Stimulated activated CD8-positive, alpha-beta memory T cell treated with anti-CD3 and anti-CD28 coated beads, Interleukin-7, amount 100 ng/mL, for 1 hour (primary cell): ENCODE data around the gene GBX2.

Source experiments
- DNase-seq, 2 donors: peaks; one replicate each; pipeline ENCODE4 v3.0.0-alpha.2; 2020; ENCODE audit warnings: low read depth in 2 of 2

GBX2 gene

GRCh38 chr2:236180831-236181453 lies 12.8 kb upstream of the GBX2 start:
- DNase-seq = peak in 1 of 2 donors; percentile 6

GRCh38 chr2:236180076-236180816 lies 12.1 kb upstream of the GBX2 start:
- DNase-seq = no peak

DNA sequence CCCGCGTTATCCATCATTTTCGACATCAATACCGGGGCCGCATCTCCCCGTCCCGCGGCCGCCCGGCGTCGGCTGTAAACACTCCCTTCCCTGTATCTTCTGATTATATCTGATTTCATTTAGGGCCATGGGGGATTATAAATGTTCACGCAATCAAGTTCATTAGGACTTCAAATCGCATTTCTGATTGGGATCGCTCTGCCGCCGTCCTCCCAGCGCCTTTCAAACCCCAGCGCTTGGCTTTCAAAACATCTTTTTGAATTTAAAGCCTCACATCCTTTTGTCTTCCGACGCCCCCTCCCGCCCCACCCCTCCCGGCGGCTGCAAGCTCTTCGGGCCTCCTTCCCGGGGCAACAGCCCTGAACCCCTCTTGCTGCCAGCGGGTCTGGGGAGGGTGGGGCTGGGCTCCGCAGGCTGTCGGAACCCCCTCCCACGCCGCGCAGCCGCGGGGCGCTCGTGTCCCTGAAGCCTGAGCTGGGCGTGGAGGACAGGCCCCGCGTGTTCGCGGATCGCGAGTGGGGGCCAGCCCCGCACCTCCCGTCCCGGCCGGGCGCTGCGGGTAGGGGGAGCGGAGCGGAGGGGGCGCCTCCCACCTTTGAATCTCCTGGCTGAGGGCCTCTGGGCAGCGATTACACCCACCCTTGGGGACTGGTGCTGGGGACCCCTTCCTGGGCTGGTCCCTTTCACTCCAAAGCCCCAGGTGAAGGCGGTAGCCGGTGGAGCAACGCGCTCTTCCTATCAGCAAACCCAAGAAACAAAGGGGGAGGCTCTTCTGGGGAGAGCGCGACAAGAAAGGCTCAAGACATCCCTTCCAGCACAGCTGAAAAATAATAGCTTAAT lies 11.3 kb upstream of the GBX2 start:
- no peak for DNase-seq

DNA sequence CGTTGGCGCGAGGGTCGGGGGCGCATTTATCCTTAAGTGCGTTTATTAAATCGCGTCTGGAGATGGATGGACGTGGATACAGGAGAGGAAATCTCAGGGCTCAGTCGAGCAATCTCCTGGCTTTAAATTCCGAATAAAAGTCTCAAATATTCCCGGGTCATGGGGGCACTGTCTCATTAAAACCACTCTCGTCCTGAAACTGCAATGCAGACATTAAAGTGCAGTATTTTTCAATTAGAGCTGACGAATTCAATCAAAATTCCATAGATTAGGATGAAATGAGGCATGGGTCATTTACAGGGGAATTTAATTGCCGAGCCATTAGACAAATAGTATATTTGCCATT lies 10.7 kb upstream of the GBX2 start:
- no peak for DNase-seq

GRCh38 chr2:236177967-236178889 lies 10.0 kb upstream of the GBX2 start:
- DNase-seq = peak in 1 of 2 donors; percentile 5

DNA sequence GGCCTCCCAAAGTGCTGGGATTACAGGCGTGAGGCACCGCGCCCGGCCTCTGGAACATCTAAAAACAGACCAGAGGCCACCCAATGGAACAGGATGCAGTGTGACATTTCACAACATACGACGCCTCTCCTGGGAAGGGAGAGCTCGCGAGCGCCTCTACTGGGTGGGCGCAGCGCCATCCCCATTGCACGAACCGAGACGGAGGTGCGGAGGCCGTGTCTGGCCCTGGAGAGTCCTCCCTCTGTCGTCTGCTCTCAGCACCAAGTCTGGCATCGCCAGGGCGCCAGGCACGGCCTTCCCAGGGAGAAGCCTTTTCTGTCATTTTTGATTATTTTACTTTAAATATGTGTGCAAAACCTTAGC lies 9.4 kb upstream of the GBX2 start:
- DNase-seq = no peak

- no peak for DNase-seq
These were observed 8.8 kb upstream of the GBX2 start for GRCh38 chr2:236176951-236177350.

DNA sequence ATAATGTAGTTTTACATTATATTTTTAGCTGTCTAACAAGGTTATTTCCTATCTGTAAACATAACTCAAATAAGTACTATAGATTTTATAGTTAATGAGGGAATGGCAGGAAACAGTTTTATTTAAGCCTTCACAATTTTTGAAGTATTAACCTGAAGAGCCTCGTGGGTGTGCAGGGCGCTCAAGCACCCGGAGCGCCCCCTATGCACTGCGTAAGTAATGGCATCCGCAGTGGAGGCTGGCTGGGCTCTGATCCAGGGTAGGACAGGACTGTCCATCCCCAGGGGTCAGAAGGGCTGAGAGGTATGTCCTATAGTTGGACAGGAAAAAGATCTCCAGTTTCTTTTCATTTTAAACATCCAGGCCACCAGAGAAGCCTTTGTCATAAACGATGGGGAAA lies 8.2 kb upstream of the GBX2 start:
- no peak for DNase-seq

GRCh38 chr2:236175548-236176150 lies 7.5 kb upstream of the GBX2 start:
- no peak for DNase-seq

DNA sequence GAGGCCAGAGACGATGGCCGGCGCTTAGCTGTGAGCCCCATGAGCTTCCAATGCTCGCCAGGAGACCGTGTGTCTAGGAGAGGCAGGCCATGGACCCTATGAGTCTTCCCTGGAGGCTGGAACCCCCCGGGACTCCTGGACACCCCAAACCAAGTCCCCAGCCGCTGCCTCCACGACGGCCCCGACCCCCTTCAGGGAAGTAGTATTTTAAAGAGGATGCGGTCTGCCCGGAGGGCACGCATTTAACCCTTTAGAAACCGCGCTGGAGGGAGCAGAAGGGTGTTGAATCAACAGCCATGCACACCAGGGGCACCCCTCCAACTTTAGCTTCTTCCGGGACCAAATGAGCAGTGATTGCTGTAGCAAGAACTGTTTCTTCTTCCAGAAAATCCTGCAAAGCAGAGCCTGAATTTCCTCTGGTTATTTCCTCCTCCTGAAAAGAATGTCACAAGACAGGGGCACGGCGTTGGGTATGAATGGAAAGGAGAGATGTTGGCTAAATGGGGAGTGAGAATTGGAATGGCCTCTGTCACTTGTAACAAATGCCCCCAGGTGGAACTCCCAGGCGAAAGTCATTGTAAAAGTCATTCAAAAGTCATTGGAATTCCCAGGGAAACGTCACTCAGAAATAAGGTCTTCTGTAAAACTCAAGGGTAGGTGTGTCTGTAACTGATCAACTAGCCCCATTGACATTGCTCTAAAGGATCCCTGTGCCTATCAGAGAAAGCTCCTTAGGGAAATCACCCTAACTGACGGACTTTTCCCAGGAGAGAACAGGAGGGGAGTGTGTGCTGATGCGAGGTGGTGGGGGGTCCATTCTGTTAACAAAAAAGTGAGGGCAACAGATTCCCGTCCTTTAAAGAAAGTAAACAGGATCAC lies 5.8 kb upstream of the GBX2 start:
- DNase-seq = no peak

- DNase-seq = no peak
These were observed 5.0 kb upstream of the GBX2 start for GRCh38 chr2:236173036-236173728.

DNA sequence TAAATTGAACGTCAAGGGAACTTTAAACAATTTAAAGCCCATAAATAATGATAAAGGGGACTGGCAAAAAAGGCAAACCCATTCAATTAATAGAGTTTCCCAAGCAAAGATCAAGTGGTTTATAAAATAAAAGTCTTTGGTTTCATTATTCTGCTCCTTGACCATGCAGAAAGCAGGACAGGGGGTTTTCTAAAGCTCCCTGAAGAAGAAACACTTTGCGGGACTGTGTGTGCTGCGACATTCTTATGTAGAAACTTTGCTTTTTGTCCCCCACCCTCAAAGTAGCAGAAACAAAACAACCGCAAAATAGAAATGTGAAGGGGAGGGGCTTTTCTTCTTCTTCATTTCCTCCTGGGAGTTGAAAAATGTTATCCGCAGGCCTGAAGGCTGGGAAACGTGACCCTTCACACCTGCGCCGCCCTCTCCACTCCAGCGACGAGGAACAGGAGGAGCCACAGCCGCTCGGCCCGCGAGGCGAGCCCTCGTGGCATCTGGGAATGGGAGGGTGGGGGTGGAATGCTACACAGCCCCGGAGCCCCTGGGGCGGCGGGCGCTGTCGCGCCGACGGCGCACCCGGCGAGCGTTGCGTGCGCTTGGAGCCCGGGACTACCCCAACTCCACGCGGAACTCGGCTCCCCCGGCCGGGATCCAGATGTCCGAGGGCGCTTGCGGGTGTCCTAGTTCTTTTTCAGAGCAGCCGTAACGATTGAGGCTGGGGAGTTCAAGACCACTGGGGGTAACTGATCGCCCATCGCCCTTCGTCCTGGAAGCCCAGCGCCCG lies 4.3 kb upstream of the GBX2 start:
- no peak for DNase-seq

DNA sequence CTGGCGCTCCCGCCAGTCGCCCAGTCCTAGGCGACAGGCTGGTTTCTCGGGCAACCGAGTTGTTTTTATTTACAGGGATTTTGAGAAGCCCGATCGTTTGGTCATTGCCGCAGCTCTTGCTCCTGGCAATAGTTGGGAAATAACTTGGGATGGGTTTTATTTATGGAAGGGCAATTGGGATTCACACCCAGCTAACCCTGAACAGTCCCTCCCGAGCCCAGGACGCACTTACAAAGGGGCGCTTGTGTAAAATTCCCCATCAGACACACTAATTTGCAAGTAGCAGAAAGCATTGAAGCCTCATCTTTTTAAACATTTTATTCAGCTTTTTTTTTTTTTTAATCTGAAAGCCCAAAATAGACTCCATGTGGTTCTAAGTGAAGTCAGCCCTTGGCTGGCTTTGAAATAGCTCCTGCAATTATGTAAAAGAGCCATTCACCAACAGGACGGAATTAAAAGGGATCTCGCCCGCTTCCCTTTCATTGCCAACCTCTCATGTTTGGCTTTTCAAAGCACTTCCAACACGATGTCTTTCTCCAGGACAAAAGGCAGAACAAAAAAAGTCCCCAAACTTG lies 3.6 kb upstream of the GBX2 start:
- no peak for DNase-seq

DNA sequence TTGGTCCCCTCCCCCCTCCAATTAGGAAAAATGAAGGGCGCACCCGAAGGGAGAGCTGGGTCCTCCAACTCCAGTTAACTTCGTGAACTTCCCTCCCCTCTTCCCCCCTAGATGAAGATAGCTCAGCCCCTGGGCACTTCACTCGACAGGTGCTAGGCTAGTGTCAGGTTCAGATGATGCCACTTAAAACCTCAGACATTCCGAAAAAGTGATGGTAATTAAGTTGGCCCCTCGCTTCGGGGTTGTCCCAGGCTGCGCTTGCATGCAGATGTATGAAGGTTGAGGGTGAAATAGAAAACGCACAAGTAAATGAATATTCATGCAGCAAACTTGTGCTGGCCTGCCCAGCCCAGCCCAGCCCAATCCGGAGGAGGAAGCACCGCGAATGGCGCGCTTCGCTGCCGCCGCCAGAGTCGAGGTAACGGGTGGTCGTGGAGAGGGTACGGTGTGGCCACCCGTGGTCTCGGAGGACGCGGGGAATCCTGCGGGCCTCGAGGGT lies 3.0 kb upstream of the GBX2 start:
- no peak for DNase-seq

DNA sequence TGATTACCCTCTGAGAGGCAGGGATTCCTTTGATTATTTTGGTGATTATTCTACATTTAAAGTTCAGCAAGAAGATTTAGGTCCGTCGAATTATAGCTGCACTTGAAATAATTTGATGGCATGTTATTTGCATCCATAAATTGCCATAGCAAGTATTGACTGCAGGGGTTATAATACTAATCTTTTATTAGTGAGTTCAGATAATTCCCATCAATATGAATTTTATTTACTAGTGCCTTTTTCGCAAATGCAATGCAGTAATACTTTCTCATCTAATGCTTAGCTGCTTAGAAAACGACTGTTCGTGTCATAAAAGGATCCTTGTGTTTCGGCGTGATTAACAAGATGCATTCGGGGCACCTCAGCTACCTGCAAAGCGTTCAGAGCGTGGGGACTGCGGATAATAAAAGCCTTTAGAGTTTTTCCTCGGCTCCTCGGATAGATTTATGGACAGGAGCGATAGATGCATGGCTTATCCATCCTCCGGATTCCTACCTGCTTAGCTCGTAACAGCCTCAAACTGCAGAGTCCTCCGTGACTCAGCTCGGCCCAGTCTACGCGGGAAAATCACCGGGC lies 2.5 kb upstream of the GBX2 start:
- DNase-seq = no peak

DNA sequence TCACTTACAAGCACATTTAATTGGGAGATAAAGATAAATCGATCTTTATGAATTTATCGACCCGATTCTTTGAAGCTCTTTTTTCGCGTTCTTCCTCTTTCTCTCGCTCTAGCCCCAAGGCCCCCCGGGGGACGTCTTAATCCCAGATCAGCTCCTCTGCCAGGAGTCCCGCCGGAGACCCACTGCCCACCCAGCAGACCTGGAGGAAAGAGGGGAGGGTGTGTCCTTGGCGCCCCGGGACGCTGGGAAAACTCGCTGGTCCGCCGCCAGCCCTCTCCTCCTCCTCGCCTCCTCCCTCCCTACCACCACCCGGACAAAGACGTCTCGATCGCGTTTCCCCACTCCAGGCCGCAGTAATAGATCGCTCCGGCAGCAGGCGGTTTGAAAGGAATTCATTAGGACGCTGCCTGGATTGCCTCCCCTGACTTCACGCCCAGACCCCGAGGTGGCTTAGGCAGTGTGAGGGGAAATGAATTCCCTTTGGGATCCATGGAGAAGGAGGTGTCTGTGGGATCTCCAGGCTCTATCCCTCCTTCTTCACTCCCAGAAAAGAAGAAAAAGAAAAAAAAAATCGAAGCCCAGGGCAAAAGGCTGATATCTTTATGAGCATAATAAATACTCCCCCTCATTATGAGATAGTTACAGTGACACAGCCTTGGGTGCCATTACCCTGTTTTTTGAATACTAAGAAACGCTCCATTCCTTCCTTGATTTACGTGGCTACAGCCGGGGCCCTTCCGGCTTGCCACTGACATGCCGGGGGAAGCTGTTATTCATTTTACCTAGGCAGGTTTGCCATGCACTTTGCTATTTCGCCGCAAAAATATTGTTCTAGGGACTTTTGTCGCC lies 1.8 kb upstream of the GBX2 start:
- no peak for DNase-seq

DNA sequence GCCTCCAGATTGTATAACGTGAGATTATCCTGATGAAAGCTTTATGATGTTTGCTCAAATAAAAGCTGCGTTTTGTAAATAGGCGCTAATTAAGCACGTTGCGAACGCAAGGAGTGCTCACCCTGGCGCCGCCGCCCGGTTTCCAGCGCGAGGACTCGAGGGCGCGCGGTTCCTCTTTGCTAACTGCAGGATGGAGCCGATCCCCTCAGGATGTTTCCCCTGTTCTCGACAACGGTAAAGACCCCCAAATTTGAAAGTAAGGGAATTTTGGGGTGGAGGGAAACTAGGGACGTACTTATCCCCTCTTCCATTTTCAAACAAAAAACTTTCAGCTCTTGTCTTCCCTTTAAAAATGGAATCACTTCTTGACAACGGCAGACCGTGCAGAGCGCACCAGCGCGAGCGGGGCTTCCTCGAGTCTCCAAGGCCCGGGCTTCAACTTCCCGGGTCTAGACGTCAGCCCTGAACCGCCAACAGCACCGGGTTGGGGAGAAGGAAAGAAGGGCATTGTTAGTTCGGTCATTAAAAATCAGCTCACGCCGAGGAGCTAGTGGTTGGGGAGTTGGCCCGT lies 1.1 kb upstream of the GBX2 start:
- no peak for DNase-seq
